GM19467 (cell line): ENCODE data around the gene OSBPL1A.
"Not testable (repeated sequence)": the region's sequence is repeated elsewhere in the genome, so short reads cannot be mapped to it uniquely, and the experiment has no call there.

Experiments used
- ATAC-seq: cut with Tn5 transposase; IDR thresholded peaks from one replicate; pipeline ENCODE4 v1.9.1; 2021; ENCODE audit warnings: mild to moderate bottlenecking, moderate library complexity; ENCODE audit not compliant: unreplicated experiment

OSBPL1A gene

GRCh38 chr18:24189664-24190346 is 207.8 kb downstream of the OSBPL1A start:
- ATAC-seq: no peak

DNA sequence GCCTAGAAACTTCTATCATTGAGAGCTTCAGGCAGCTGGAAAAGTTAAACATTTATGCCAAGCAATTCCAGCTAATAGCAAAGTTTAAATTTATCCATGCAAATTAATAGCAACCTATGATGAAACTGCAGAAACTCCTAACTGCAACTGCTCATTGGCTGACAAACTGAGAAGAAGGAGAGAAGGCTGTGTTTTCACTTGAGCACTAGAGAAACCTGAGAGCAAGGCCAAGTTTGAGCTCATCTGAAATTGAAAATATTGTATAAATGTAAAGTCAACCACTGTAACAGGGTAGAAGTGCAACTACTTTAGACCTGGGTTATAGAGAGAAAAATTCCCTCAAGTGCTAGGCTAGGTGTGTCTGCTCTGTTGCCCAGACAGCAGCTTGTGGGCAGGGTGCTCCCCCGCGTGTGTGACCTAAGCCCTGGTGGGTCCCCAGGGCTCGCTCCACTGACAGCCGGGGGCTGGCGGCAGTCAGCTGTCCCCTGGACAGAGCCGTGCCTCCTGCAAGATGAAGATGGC is 208.6 kb downstream of the OSBPL1A start:
- no peak for ATAC-seq

- ATAC-seq: no peak
Measured at GRCh38 chr18:24188120-24188519, 209.5 kb downstream of the OSBPL1A start.

GRCh38 chr18:24187689-24188088 is 209.9 kb downstream of the OSBPL1A start:
- no peak for ATAC-seq

- ATAC-seq: peak; percentile 67
Measured at GRCh38 chr18:24187049-24187448, 210.6 kb downstream of the OSBPL1A start.

- no peak for ATAC-seq
Measured at GRCh38 chr18:24185805-24186204, 211.8 kb downstream of the OSBPL1A start.

- ATAC-seq: no peak
Measured at GRCh38 chr18:24181806-24182205, 215.8 kb downstream of the OSBPL1A start.

- ATAC-seq: no peak
Measured at GRCh38 chr18:24180048-24180447, 217.6 kb downstream of the OSBPL1A start.

GRCh38 chr18:24177499-24178133 is 220.0 kb downstream of the OSBPL1A start:
- ATAC-seq: no peak

DNA sequence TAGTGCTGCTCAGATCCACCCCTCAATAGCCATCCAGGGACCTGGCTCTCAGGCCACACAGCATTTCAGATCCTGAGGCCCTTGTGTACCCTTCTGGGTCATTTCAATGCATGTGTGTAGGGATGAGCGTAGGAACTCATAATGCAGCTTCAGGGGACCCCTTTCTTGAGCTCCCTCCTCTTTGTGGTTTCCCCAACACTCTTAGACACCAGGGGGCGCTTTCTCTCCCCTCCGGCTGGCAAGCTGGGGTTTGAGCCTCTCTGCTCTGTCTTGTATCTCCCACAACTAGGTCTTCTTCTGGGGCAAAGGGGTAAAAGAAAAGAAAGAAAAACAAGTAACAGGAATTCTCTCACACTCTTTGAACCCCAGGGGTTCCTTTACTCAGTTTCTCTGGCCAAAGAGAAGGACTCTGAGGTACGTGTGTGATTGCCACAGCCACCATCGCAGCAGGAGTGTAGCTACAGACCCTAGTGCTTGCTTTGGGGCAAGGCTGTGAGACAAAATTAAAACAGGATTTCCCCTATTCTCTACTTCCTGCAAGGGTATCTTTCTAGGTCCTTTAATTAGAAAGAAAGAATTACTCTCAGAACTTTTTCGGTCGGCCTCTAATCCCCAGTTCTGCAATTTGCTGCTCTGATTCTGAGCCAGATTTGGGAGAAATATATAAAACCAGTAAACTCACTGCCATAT is 220.8 kb downstream of the OSBPL1A start:
- ATAC-seq: peak; percentile 83

GRCh38 chr18:24173997-24174396 is 223.6 kb downstream of the OSBPL1A start:
- ATAC-seq: no peak

DNA sequence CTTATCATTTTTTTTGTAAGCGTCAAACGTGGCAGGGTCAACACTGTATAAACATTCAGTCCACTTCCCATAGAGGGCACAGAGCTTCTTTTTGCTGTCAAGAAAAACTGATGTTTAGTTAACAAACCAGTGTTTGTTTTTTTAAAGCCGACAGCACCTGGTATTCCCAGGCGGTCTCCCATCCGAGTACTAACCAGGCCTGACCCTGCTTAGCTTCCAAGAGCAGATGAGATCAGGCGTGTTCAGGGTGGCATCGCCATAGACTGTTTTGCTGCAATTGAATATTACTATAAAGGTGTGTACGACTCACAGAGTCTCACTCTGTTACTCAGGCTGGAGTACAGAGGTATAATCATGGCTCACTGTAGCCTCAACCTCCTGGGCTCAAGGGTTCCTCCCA is 227.3 kb downstream of the OSBPL1A start:
- ATAC-seq: no peak

- ATAC-seq: no peak
Measured at GRCh38 chr18:24168496-24168895, 229.1 kb downstream of the OSBPL1A start.

GRCh38 chr18:24161304-24161703 is 236.3 kb downstream of the OSBPL1A start:
- ATAC-seq: no peak

- no peak for ATAC-seq
Measured at GRCh38 chr18:24160086-24160485, 237.5 kb downstream of the OSBPL1A start.

GRCh38 chr18:24157855-24158254 is 239.8 kb downstream of the OSBPL1A start:
- no peak for ATAC-seq

- ATAC-seq: no peak
Measured at GRCh38 chr18:24153397-24153796, 244.2 kb downstream of the OSBPL1A start.

DNA sequence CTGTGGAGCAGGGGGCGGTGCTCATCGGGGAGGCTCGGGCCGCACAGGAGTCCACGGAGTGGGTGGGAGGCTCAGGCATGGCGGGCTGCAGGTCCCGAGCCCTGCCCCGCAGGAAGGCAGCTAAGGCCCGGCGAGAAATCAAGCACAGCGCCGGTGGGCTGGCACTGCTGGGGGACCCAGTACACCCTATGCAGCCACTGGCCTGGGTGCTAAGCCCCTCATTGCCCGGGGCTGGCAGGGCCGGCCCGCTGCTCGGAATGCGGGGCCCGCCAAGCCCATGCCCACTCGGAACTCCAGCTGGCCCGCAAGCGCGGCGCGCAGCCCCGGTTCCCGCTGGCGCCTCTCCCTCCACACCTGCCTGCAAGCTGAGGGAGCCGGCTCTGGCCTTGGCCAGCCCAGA is 248.0 kb downstream of the OSBPL1A start:
- not testable (repeated sequence) for ATAC-seq

DNA sequence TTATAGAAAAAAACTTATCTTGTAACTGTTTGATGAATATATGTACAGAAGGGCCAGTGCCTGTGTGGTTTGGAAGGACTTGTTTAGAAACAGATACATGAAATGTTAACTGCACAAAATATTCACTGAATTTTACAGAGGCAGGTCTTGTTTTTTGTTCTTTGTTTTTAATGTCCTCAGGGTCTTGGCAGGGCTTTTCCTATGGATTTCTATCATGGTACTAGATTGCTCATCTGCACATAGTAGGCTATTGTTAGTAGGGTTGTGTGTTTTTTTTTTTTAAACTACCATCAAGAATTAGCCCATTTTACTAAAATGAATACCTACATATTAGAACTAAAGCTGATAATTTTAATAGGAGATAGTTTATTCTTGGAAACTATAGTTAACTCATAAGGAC is 255.2 kb downstream of the OSBPL1A start:
- no peak for ATAC-seq

DNA sequence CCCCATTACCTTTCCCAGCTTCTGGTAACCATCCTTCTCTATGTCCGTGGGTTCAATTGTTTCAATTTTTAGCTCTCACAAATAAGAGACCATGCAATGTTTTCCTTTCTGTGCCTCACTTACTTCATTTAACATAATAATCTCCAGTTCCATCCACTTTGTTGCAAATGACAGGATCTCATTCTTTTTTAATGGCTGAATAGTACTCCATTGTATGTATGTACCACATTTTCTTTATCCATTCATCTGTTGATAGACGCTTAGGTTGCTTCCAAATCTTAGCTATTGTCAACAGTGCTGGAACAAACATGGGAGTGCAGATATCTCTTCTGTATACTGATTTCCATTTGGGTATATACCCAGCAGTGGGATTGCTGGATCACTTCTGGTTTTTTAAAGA is 256.9 kb downstream of the OSBPL1A start:
- ATAC-seq: no peak

GRCh38 chr18:24138789-24139616 is 258.6 kb downstream of the OSBPL1A start, which contains the start of gene CABYR:
CABYR (plus strand) TSS chr18:24139062; CDS start chr18:24143115, 4,053 bp downstream.
- ATAC-seq: peak; percentile 95
